Measurements from ENCODE around the gene ATP5PO.
"Not testable (repeated sequence)": the region's sequence is repeated elsewhere in the genome, so short reads cannot be mapped to it uniquely, and the experiment has no call there.

Gene ATP5PO

DNA sequence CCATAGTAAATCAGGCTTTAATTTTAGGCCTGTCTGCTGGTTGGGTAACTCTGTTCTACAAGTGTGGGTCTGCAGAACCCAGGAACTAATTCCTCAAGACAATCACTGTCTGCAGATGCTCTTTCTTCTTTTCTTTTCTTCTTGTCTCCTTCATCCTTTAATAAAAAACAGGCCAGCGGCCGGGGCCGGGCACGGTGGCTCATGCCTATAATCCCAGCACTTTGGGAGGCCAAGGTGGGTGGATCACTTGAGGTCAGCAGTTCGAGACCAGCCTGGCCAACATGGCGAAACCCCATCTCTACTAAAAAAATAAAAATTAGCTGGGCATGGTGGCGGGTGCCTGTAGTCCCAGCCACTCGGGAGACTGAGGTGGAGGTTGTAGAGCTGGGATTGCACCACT lies 52.4 kb downstream of the ATP5PO start:
- H3K18ac ChIP-seq (ENCODE audit: low read length); H3K56ac ChIP-seq (ENCODE audit: low read length); H3K79me2 ChIP-seq (ENCODE audit: control insufficient read depth, insufficient read depth, low read length); H4K5ac ChIP-seq (ENCODE audit: low read length); DNase-seq; H2BK5ac ChIP-seq (ENCODE audit: low read length); H3K23ac ChIP-seq (ENCODE audit: low read length); H2AK5ac ChIP-seq (ENCODE audit: low read length); H3K9ac ChIP-seq (ENCODE audit: low read length); H3K4me2 ChIP-seq (ENCODE audit: low read length); H4K8ac ChIP-seq (ENCODE audit: low read depth, low read length); H3K79me1 ChIP-seq (ENCODE audit: low read length); H3K4me3 ChIP-seq (ENCODE audit: low read length); H3K4ac ChIP-seq (ENCODE audit: low read depth, low read length); H3K27me3 ChIP-seq (ENCODE audit: insufficient read depth, low read length, poor library complexity); H3K36me3 ChIP-seq (ENCODE audit: control insufficient read depth, insufficient read depth, low read length); H2BK120ac ChIP-seq (ENCODE audit: low read depth, low read length); H2BK15ac ChIP-seq (replicated peaks; ENCODE audit: low read depth); H3K4me1 ChIP-seq (ENCODE audit: control insufficient read depth, low read depth, low read length); H3K27ac ChIP-seq (ENCODE audit: low read depth, low read length): not testable (repeated sequence)
- no CpG with 5 or more reads among the region's 8 CpGs for WGBS (ENCODE audit: extremely low coverage, insufficient coverage, low lambda C conversion rate)

DNA sequence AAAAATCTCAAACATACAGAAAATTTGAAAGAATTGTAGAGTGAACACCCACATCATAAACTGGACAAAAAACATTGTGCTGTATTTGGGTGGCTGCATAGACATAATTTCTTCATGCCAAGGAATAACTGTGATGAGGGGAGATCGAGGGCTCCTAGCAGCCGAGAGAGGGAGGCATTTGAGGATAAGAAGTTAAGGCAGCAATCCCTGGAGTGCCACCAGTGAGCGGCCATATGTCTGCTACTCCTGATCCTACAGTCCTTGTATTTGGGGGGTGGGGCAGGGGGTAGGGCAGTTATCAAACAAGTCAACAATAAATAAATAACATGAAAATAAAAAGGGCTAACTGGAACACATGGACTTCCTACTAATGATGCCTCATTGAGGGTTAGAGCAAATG lies 54.5 kb downstream of the ATP5PO start:
- Histone ChIP-seq H4K5ac (ENCODE audit: low read length) (no peak overlapping the region), H2AK5ac (ENCODE audit: low read length) (no peak overlapping the region), H3K36me3 (ENCODE audit: control insufficient read depth, insufficient read depth, low read length) (no peaks in the 10 kb centered on the region), H2BK120ac (ENCODE audit: low read depth, low read length) (no peak overlapping the region), H3K27ac (ENCODE audit: low read depth, low read length) (no peak overlapping the region), H2BK15ac (replicated peaks; ENCODE audit: low read depth) (no peak overlapping the region), H4K8ac (ENCODE audit: low read depth, low read length) (no peak overlapping the region), H3K79me2 (ENCODE audit: control insufficient read depth, insufficient read depth, low read length) (no peaks in the 10 kb centered on the region), H3K27me3 (ENCODE audit: insufficient read depth, low read length, poor library complexity) (no peaks in the 10 kb centered on the region), H3K56ac (ENCODE audit: low read length) (no peak overlapping the region), H3K4me2 (ENCODE audit: low read length) (no peak overlapping the region), H3K23ac (ENCODE audit: low read length) (no peak overlapping the region), H3K4ac (ENCODE audit: low read depth, low read length) (no peak overlapping the region), H3K9ac (ENCODE audit: low read length) (no peak overlapping the region), H3K18ac (ENCODE audit: low read length) (no peak overlapping the region), H3K79me1 (ENCODE audit: low read length) (no peaks in the 10 kb centered on the region), H3K4me3 (ENCODE audit: low read length) (no peak overlapping the region), H2BK5ac (ENCODE audit: low read length) (no peak overlapping the region), H3K4me1 (ENCODE audit: control insufficient read depth, low read depth, low read length) (no peaks in the 10 kb centered on the region)
- DNase-seq: no peak
- no CpG with 5 or more reads among the region's 3 CpGs for WGBS (ENCODE audit: extremely low coverage, insufficient coverage, low lambda C conversion rate)

DNA sequence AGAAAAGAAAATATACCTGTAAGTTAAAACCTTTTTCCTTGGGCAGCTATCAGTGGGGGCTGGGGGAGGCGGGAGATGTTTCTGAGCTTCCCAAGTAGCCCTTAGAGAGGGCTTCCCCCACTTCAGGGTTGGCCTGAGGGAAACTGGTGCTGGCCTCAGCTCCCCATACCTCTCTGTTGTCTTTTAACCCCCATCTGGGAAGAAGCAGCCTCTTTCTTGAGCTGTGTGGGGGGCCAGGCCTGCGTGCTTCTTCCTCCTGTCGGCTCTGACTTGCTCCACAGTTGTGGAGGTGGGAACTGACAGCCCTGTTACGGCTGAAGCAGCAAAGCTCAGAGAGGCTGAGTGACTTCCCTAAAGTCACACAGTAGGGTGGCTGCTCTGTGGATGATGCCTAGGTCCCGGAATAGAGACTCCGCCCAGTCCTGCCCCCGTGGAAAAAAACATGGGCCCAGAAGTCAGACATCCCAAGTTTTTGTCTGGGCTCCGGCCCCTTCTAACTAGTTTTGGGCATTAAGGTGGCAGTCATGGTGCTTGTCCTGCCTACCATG lies 55.2 kb downstream of the ATP5PO start:
- Histone ChIP-seq H3K79me1 (ENCODE audit: low read length) (no peaks in the 10 kb centered on the region), H3K4me3 (ENCODE audit: low read length) (no peak overlapping the region), H2BK15ac (replicated peaks; ENCODE audit: low read depth) (no peak overlapping the region), H4K8ac (ENCODE audit: low read depth, low read length) (no peak overlapping the region), H3K27me3 (ENCODE audit: insufficient read depth, low read length, poor library complexity) (no peaks in the 10 kb centered on the region), H3K27ac (ENCODE audit: low read depth, low read length) (no peak overlapping the region), H3K4me1 (ENCODE audit: control insufficient read depth, low read depth, low read length) (no peaks in the 10 kb centered on the region), H3K9ac (ENCODE audit: low read length) (no peak overlapping the region), H2BK120ac (ENCODE audit: low read depth, low read length) (no peak overlapping the region), H3K56ac (ENCODE audit: low read length) (no peak overlapping the region), H3K4ac (ENCODE audit: low read depth, low read length) (no peak overlapping the region), H3K4me2 (ENCODE audit: low read length) (no peak overlapping the region), H2BK5ac (ENCODE audit: low read length) (no peak overlapping the region), H3K36me3 (ENCODE audit: control insufficient read depth, insufficient read depth, low read length) (no peaks in the 10 kb centered on the region), H2AK5ac (ENCODE audit: low read length) (no peak overlapping the region), H4K5ac (ENCODE audit: low read length) (no peak overlapping the region), H3K79me2 (ENCODE audit: control insufficient read depth, insufficient read depth, low read length) (no peaks in the 10 kb centered on the region), H3K18ac (ENCODE audit: low read length) (no peak overlapping the region), H3K23ac (ENCODE audit: low read length) (no peak overlapping the region)
- DNase-seq: no peak
- WGBS (ENCODE audit: extremely low coverage, insufficient coverage, low lambda C conversion rate): no CpG with 5 or more reads among the region's 8 CpGs

DNA sequence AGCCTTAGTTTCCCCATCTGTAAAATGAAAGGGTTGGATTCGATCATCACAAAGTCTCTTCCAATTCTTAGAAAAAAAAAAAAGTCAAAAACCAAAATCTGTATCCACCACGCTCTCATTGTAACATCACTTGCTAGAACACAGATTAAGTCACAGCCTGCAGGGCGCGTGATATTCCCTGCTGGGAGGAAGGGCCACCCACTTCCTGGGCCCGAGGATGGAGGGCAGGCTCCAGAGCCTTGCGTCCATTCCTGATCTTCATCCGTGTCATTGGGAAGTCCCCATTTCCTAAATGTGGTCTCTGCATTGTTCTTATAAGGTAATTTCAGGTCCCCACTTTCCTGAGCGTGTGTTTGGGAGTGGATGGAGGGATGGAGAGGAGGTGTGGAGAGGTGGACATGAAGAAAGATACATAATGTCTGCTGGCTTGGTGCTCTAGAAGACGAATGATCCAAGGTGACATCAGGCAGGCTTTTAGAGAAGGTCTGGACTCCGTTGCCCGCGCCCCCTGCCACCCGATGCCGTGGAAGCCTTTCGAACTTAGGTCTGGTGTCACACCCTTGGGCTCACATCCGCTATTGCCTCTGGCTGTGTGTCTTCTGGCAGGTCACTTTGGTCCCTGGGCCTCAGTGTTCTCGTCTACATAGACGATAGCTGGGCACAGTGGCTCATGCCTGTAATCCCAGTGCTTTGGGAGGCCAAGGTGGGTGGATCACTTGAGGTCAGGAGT lies 56.1 kb downstream of the ATP5PO start:
- H3K4me3 ChIP-seq (ENCODE audit: low read length): no peak overlapping the region
- DNase-seq: no peak
- no peak overlapping the region for H2BK15ac ChIP-seq (replicated peaks; ENCODE audit: low read depth)
- H3K4me2 ChIP-seq (ENCODE audit: low read length): no peak overlapping the region
- H3K23ac ChIP-seq (ENCODE audit: low read length): no peak overlapping the region
- no peaks in the 10 kb centered on the region for H3K79me1 ChIP-seq (ENCODE audit: low read length)
- no peak overlapping the region for H3K4ac ChIP-seq (ENCODE audit: low read depth, low read length)
- no peak overlapping the region for H3K27ac ChIP-seq (ENCODE audit: low read depth, low read length)
- no peak overlapping the region for H3K18ac ChIP-seq (ENCODE audit: low read length)
- H2BK5ac ChIP-seq (ENCODE audit: low read length): no peak overlapping the region
- no peak overlapping the region for H4K5ac ChIP-seq (ENCODE audit: low read length)
- no peaks in the 10 kb centered on the region for H3K27me3 ChIP-seq (ENCODE audit: insufficient read depth, low read length, poor library complexity)
- no peaks in the 10 kb centered on the region for H3K36me3 ChIP-seq (ENCODE audit: control insufficient read depth, insufficient read depth, low read length)
- no peak overlapping the region for H2BK120ac ChIP-seq (ENCODE audit: low read depth, low read length)
- WGBS (ENCODE audit: extremely low coverage, insufficient coverage, low lambda C conversion rate): no CpG with 5 or more reads among the region's 18 CpGs
- H3K79me2 ChIP-seq (ENCODE audit: control insufficient read depth, insufficient read depth, low read length): no peaks in the 10 kb centered on the region
- H3K56ac ChIP-seq (ENCODE audit: low read length): no peak overlapping the region
- no peak overlapping the region for H3K9ac ChIP-seq (ENCODE audit: low read length)
- no peak overlapping the region for H4K8ac ChIP-seq (ENCODE audit: low read depth, low read length)
- H2AK5ac ChIP-seq (ENCODE audit: low read length): no peak overlapping the region
- no peaks in the 10 kb centered on the region for H3K4me1 ChIP-seq (ENCODE audit: control insufficient read depth, low read depth, low read length)

DNA sequence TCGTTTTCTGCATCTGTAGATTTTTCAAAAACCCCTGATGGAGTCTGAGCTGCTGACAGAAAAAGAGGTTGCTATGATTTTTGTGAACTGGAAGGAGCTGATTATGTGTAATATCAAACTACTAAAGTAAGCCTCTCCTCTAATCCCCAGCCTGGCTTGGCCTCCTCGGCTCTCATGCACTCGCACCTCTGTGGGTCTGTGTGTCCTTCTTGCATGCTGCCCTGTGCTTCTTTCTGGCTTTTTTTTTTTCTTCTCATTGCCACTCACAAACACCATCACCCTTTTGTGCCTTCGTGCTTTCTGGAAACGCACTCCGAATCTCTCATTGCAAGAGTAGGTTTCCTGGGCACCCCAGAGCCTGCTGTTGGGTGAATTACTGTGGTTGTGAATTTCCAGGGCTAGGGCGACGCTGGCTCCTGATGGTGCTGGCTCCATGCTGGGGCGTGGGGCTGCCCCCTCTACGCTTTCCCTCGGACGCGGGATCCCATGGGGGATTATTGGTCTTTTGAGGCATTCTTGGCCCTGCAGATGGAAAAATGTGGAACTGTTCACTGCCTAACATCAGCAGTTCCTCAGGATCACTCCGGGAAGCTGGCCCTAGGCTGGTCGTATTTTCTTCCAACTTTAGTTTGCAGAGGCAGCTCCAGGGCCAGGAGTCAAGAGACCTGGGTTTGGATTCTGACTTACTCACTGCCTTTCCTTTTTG lies 56.8 kb downstream of the ATP5PO start:
- no peaks in the 10 kb centered on the region for H3K27me3 ChIP-seq (ENCODE audit: insufficient read depth, low read length, poor library complexity)
- H3K18ac ChIP-seq (ENCODE audit: low read length): no peak overlapping the region
- H2AK5ac ChIP-seq (ENCODE audit: low read length): no peak overlapping the region
- no peaks in the 10 kb centered on the region for H3K4me1 ChIP-seq (ENCODE audit: control insufficient read depth, low read depth, low read length)
- H3K4me3 ChIP-seq (ENCODE audit: low read length): no peak overlapping the region
- no peak overlapping the region for H2BK15ac ChIP-seq (replicated peaks; ENCODE audit: low read depth)
- H3K27ac ChIP-seq (ENCODE audit: low read depth, low read length): no peak overlapping the region
- no peak overlapping the region for H2BK120ac ChIP-seq (ENCODE audit: low read depth, low read length)
- H4K8ac ChIP-seq (ENCODE audit: low read depth, low read length): no peak overlapping the region
- no CpG with 5 or more reads among the region's 15 CpGs for WGBS (ENCODE audit: extremely low coverage, insufficient coverage, low lambda C conversion rate)
- no peak overlapping the region for H2BK5ac ChIP-seq (ENCODE audit: low read length)
- H3K56ac ChIP-seq (ENCODE audit: low read length): no peak overlapping the region
- H3K9ac ChIP-seq (ENCODE audit: low read length): no peak overlapping the region
- H3K36me3 ChIP-seq (ENCODE audit: control insufficient read depth, insufficient read depth, low read length): no peaks in the 10 kb centered on the region
- no peak overlapping the region for H3K23ac ChIP-seq (ENCODE audit: low read length)
- no peak overlapping the region for H3K4me2 ChIP-seq (ENCODE audit: low read length)
- H4K5ac ChIP-seq (ENCODE audit: low read length): no peak overlapping the region
- no peak overlapping the region for H3K4ac ChIP-seq (ENCODE audit: low read depth, low read length)
- DNase-seq: no peak
- H3K79me1 ChIP-seq (ENCODE audit: low read length): no peaks in the 10 kb centered on the region
- no peaks in the 10 kb centered on the region for H3K79me2 ChIP-seq (ENCODE audit: control insufficient read depth, insufficient read depth, low read length)

Measured in mesendoderm (in vitro differentiated cells).